Activated effector memory CD4-positive, alpha-beta T cell treated with anti-CD3 and anti-CD28 coated beads, Interleukin-2, amount 50 U/mL, for 16 hours (primary cell): ENCODE results near the gene PIAS1.
A peak's percentile ranks its signal among the peaks of the same experiment; 100 is the strongest.
"Not testable (repeated sequence)": the region's sequence is repeated elsewhere in the genome, so short reads cannot be mapped to it uniquely, and the experiment has no call there.

ENCODE experiments used
- DNase-seq: peaks from one replicate; pipeline ENCODE4 v3.0.0-alpha.2; 2020

The PIAS1 gene

DNA sequence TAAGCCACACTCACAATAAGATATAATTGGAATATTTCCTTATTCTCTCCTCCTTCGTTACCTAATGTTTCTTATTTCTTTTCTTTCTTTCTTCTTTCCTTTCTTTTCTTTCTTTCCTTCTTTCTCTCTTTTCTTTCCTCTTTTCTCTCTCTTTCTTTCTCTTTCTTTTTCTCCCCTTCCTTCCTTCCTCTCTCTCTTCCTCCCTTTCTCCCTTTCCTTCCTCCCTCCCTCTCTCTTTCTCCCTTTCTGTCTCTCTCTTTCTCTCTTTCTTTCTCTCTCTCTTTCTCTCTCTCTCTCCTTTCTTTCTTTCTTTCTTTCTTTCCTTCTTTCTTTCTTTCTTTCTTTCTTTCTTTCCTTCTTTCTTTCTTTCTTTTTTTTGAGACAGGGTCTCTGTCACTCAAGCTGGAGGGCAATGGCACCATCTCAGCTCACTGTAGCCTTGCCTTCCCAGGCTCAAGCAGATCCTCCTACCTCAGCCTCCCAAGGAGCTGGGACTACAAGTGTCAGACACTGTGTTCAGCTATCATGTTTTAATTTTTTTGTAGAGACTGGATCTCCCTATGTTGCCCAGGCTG lies 19.3 kb upstream of the PIAS1 start:
- no peak for DNase-seq

DNA sequence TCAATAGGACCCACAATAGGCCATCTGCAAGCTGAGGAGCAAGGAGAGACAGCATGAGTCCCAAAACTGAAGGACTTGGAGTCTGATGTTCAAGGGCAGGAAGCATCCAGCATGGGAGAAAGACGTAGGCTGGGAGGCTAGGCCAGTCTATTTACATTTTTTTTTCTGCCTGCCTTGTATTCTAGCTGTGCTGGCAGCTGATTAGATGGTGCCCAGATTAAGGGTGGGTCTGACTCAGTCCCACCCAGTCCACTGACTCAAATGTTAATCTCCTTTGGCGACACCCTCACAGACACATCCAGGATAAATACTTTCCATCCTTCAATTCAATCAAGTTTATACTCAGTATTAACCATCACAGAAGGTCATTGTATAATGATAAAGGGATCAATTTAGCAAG lies 15.9 kb upstream of the PIAS1 start:
- DNase-seq = no peak

DNA sequence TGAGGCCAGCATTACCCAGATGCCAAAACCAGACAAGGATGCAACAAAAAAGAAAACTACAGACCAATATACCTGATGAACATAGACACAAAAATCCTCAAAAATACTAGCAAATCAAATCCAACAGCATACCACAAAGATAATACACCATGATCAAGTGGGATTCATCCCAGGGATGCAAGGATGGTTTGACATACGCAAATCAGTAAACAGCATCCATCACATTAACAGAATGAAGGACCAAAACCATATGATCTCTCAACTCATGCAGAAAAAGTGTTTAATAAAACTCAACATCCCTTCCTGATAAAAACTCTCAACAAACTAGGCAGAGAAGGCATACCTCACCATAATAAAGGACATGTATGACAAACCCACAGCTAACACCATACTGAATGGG lies 14.0 kb upstream of the PIAS1 start:
- no peak for DNase-seq

DNA sequence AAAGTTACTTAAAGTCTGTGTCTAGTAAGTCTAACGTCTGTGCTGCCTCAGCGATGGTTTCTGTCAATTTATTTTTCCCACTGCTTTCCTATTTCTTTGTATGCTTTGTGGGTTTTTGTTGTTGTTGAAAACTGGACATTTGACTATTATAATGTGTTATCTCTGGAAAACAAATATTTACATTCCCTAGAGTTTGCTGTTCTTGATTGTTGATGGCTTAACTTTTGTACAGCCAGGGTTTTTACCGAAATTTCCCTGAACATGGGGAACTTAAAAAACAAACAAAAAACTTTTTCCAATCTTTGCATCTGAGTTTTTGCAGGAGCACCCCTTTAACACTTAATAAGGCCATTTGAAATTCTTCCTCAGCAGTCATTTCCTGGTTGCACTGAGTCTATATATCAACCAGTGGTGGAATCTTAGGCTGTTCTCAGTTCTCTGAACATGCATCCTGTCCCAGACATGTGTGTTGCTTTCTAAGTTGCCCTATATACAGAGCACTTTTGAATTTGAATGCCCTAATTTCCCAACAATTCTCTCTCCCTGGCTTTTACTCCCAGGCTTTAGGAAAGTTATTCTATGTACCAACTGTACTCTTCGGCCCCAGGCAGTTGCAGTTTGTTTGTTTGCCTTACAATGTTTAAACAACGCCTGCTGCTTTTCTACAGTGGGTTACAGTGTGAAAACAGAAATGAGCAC lies 11.8 kb upstream of the PIAS1 start:
- no peak for DNase-seq

DNA sequence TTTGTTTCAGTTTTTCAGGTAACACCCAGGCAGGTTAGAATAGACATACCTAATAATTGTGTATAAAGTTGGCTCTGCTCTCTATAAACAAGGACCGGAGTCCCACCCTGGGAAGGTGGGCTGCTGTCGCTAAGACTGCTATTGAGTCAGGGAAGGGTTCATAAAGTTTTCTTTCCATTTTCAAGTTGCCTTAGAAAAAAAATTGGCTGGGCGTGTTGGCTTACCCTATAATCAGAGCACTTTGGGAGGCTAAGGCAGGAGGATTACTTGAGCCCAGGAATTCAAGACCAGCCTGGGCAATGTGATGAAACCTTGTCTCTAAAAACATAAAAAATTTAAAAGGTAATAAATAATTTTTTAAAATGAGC lies 11.3 kb upstream of the PIAS1 start:
- no peak for DNase-seq

DNA sequence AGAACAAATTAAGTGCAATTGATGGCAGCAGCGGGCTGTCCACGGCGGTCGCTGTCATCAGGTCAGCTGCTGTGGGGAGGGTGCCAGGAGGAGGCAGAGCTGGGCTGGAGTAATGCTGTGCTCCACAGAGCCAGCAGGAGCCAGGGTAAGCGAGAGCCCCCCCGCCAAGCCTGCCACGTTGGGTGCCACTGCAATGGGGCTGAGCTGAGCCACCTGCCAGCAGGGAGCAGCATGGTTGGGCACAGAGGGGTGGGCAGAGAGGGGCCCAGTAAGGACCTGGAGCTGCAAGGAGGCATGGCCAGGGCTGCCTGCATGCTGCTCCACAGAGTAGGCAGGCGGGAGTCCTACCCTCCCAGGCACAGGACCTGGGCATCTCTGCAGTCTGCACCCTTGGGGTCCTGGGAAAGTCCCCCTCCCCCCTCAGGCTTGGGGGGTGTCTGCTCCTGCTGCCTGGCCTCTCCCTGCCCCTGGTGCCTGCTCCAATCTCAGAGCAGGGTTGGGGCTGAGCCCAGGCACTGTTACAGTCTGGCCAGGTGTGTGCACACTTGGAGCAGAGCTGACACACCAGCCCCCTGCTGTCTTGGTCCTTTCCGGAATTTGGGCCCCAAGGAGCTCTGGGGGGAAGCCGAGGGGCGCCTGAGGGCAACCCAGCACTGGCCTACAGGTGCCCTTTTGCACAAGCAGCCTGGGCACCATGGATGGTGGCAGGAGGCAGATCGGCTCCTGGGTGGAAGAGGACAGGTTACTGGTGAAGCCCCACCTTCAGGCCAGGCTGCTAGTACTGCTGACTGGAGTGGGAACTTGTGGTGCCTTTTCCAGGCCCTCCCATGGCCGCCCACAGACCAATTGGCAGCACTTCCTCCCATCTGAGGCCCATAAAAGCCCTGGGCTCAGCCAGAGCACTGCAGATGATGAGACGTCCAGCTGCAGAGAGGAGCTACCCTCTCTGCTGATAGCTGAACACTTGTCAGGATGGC lies 8.5 kb upstream of the PIAS1 start:
- DNase-seq = no peak

DNA sequence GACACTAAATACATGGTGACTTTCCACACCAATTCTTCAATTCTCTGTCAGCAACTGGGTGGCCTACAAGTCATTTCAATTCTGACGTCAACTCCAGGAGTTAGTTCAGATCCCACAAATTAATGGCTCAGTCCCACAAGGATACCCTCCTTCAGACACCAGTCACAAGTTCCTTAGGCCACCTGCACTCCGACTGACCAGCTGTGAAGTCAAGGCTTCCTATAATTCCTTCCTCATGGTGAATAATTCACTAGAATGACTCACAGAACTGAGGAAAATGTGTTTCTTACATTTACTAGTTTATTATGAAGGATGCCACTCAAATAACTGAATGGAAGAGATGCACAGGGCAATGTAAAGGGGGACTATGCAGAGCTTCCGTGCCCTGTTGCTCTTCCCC lies 6.3 kb upstream of the PIAS1 start:
- no peak for DNase-seq

DNA sequence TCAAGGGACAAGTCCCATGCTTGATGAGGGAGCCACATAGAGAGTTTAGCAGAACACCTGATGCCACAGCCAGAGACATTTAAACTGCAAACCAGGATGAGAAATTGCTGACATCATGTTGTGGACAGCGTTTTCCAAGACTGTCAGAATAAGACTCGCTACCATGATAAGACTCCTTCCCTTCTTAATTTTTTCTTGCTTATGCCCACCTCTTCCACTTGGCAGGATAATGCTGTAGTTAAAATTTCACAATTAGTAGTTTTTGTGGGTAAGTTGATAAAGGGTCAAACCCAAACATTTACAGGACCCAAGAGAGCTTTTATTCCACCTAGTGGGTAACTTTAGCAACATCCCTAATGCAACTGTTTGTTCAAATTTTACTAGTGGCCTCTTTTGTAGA lies 3.0 kb upstream of the PIAS1 start:
- DNase-seq = no peak

DNA sequence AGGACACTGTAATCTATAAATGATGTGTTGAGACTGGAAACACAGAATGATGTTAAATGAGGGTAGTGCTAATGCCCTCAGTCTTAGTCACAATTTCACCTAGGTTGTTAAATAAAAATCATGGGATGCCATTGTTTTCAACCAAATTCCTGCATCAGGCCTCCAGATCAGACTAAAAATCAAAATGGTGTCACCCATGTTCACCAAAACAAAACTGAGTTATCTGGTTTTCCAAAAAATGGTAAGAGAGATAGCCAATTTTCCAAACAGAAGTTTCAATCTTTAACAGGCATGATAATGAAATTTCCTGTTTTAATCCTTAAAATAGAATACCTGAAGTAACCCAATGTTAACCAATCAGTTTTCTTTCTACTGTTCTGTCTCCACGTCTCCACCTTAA lies 2.2 kb upstream of the PIAS1 start:
- no peak for DNase-seq

DNA sequence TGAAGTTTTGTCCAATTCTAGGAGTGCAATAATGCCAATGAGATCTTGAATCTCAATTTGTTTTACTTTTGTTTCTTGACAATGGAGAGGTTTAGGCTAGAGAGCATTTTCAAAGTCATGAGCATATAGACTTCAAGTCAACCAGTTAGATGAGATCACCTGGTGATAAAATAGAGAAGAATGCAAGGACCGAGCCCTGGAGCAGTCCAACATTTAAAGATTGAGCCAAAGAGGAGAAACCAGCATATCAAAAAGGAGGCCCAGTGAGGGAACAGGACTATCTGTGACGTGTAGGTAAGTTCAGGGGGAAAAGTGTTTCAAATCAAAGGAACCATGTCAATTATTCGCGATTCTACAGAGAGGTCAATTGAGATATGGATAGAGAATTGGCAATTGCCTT lies 1.7 kb upstream of the PIAS1 start:
- no peak for DNase-seq

DNA sequence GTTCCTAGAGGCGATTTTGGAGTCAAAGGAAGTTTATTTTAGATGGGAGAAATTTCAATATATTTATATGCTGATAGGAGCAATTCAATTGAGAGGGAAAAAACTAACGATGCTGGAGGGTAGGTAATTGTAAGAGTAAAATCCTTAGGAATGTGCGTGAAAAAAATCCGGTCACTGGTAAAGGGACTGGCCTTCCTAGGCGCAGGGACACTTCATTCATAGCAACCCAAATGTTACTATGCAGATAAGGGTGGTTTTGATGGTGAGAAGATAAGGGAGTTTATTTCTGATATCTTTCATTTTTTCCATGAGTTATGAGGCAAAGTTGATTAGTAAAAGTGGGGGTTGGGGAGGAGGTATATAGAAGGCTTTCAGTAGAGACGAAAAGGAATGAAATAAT lies 1.1 kb upstream of the PIAS1 start:
- no peak for DNase-seq

DNA sequence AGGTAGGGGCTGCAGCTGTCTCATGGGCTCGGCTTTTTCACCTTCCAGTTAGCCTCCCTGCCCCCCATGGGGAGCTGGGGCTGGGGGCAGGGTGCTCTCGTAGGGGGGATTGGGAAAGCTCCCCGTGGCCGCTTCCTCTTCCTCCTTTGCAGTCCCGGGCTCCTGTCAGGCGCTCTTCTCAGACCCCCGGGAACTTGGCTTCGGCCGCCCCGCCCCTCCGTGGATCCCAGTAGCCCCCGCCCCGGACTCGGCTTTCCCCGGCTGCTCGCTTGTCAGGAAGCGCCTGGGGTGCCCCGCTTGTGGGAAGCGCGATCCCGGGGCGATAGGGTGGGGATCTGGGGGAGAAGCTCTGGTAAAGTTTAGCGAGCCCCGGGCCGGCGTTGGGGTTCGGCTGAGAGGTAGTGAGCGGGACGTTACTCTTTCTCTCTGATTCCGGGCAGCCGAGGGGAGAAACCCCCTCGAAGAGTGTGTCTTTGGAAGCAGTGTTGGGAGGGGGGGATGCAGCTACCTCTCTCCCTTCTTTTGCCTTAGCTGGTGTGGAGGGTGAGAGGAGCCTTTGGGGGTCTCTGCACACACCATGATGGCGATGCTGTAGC lies 611 bp downstream of the PIAS1 start:
- DNase-seq = peak; percentile 81

DNA sequence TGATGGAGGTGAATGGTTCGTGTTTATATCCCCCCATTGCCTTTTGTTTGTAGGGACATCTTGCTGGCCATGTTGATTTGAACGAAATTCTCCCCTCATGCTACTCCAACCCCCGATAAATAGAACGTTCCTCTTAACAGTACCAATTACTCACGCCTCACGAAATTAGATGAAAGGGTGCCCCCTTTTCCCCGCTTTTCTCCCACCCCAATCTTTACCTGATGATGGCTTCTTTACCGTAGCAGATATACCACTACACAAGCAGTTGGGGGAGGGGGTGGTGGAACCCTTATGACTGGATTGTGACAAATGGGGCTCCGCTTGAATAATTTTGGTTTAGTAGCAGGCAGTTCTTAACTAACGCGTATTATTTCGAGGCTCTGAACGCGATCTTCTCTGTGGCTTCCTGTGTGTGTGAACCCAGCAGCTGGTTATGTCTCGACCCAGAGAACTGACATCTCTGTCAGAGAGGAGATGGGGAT lies 1.1 kb downstream of the PIAS1 start:
- peak; percentile 82 for DNase-seq

DNA sequence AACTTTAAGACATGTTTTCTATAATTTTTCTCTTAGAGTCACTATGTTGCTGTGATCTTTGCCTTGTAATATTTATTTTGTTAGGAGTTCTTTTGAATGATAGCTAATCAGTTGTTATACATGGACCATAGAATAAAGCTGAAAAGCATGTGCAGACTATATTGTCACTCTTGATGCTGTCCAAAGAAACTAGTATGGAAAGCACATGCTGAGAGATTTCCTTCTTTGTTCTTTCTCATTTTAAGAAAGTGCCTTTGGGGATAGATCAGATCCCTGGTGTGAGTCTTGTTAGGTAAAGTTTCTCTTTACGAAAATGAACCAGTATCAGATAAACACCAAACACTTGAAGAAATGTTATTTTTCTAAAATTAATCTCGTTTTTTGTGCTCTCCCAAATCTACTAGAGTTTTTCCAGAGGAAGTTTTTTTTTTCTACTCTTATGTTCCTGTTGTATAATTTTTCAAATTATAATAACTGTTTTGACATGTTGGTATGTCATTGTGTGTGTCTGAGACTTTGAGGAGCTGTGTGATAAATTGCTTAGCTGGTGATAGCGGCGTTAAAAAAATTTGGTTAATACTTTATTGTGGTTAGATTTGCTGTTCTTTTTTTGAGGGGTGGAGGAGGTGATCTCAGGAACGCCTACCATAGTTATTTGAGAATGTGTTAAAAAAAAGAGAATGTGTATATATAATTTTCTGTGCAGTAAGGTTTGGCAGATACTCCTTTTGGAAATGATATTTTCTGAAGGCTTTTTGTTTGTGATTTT lies 2.2 kb downstream of the PIAS1 start:
- no peak for DNase-seq

DNA sequence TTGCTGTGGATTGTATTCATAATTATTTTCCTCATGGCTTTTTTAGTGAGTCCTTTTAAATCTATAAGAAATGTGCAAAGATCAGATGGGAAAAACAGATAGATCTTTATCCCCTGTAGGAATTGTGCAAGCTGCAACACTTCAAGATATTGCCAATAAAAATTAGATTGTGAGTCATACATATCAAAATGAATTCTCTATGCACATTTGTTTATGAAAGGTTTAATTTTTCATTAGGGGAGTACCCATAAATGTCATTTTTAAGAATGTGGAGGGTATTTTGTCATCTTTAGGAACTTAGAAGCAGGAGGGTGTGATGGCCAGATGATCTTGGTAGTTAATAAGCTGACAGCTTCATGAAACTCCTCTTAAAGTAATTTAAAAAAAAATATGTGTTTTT lies 2.9 kb downstream of the PIAS1 start:
- no peak for DNase-seq

DNA sequence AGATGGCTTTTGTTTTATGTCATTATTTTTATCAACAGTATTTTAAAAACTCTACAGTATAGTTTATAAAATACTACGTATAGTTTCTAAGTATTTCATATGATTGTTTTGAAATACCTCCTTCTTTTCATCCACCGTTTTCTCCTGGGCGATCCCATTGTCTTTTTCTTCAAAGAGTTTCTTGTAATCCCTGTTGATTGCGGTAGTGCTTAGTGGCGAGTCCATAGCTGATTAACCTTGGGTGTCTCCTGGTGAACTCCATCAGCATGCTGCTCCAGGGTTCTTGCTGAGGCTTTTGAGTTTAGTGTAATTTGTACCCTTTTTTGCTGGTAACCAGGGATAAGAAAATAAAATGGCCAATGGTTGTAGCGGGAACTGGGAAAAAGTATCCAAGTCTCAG lies 3.6 kb downstream of the PIAS1 start:
- no peak for DNase-seq

DNA sequence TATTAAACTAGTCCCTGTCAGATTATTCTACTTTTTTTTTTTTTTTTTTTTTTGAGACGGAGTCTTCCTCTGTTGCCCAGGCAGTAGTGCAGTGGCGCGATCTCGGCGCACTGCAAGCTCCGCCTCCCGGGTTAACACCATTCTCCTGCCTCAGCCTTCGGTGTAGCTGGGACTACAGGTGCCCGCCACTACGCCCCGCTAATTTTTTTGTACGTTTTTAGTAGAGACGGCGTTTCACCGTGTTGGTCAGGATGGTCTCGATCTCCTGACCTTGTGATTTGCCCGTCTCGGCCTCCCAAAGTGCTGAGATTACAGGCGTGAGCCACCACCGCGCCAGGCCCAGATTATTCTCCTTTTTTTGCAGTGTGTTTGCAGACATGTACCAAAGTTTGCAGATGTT lies 4.9 kb downstream of the PIAS1 start:
- not testable (repeated sequence) for DNase-seq

DNA sequence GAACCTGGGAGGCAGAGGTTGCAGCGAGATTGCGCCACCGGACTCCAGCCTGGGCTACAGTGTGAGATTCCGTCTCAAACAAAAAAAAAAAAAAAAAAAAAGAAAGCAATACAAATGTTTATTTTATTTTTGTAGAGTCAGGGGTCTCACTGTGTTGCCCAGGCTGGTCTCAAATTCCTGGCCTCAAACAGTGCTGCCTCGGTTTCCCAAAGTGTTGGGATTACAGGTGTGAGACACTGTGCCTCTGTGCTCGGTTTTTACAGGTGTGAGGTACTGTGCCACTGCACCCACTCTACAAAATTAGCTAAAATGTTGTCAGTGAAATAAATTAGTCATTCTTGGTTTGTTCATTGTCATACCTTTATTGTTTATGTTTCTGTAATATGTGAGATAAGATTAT lies 5.5 kb downstream of the PIAS1 start:
- no peak for DNase-seq

DNA sequence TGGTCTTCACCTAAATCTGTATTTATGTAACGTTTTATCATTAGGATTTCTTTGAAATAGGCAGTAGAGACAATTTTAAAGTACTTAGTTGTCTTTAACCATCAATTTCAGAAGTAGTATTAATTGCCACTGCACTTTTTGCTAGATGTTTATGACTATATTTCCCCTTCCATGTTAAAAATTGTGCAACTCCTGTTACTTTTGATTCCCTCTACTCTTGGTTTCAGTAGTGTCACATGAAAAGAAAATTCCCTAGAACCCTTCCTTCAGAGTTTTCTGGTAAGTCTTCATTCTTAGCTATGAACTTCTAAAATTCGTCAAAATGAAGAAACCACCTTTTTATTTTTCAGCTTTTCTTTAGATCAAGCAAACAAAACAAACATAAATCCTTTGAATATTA lies 7.1 kb downstream of the PIAS1 start:
- no peak for DNase-seq

DNA sequence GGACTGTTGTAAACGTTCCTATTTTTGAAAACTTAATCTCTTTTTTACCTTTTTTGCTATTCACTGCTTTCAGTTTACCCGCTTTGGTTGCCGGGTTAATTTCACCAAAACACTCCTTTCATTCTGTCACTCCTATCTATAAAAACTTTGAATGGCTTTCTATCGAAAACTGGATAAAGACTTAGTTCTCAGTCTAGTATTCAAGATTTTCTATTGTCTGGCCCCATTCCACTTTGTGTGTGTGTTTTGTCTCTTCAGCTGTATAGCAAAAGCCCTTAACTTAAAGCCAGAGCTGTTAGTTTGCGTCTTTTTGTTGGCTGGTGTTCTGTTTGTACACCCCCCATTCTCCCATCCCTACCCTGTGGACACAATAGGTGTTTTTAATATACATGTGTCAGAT lies 7.5 kb downstream of the PIAS1 start:
- no peak for DNase-seq

DNA sequence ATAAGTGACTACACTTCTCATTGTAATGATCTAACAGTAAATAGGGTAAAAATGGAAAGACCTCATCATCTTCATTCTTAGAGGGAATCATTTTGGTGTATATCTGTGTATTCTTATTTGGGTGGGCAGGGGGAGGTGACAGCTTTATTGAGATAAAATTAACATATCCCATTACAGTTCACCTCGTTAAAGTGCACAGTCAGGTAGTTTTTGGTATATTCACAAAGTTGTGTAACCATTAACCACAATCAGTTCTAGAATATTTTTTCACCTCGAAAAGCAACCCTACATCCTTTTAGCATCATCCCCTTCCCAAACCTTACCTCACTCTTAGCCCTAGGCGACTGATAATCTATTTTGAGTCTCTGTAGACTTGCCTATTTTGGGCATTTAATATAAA lies 8.1 kb downstream of the PIAS1 start:
- no peak for DNase-seq

DNA sequence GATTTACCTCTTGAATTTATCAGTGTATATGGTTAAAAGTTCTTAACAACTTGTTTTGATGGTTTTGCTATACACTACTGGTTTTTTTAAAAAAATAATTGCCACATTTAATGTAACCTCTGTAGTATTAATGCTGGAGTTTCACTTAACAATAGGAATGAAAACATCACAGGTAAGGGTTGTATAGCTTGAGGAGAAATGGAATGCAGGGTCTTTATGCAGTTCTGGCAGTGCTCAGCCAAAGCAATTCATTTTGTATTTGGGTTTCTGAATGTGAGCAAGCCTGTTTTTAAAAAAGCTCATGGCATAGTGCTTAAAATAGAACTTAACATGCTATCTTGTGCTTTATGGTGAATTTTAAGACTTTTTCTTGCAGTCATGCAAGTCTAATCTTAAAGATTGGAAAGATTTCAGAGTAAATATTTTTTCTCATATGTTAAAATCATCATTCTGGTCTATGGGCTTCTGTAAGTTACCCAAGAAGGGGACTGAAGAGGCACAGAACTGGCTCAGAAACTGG lies 8.9 kb downstream of the PIAS1 start:
- DNase-seq = no peak

DNA sequence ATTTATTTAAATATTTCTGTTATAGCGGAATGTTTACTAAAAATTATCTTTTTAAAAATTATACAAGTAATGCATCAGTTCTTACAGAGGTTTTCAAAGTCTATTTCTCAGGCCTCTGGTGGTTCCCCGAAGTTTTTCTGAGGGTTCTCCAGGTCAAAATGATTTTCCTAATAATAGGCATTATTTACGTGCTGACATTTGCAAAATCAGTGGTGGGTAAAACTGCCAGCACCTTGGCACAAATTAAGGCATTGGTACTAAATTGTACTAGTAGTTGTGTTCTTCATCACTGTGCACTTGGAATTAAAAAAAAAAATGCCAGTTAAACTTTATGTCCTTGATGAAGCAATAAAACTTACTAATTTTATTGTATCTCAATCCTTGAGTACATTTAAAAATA lies 9.5 kb downstream of the PIAS1 start:
- no peak for DNase-seq
